Activated naive CD8-positive, alpha-beta T cell treated with anti-CD3 and anti-CD28 coated beads for 36 hours (primary cell): ENCODE data around the gene PHRF1. TPM values are rescaled to one million over a fixed set of nuclear protein-coding genes. Genes with fewer than 3 reads are reported as not detected.

Source experiments
- DNase-seq: peaks from one replicate; pipeline ENCODE4 v3.0.0; 2021
- H3K27ac Mint-ChIP-seq: one replicate; pipeline ENCODE4 v1.8.0; 2022; ENCODE audit warnings: mild to moderate bottlenecking, moderate library complexity, mixed read lengths
- H3K27me3 Mint-ChIP-seq: one replicate; pipeline ENCODE4 v1.8.0; 2022; ENCODE audit warnings: mild to moderate bottlenecking, mixed read lengths
- H3K36me3 Mint-ChIP-seq: one replicate; pipeline ENCODE4 v1.8.0; 2021; ENCODE audit warnings: mild to moderate bottlenecking, mixed read lengths
- H3K4me1 Mint-ChIP-seq: one replicate; pipeline ENCODE4 v1.8.0; 2021; ENCODE audit warnings: mixed read lengths
- H3K4me3 Mint-ChIP-seq: one replicate; pipeline ENCODE4 v1.8.0; 2022; ENCODE audit warnings: mild to moderate bottlenecking, moderate library complexity, mixed read lengths
- H3K9me3 Mint-ChIP-seq: one replicate; pipeline ENCODE4 v1.8.0; 2022; ENCODE audit warnings: mixed read lengths
- total RNA-seq, 2 experiments: library from RNA; stranded (reverse); gene quantifications; one replicate each; pipeline ENCODE4 v1.2.3, GENCODE V29; 2021

Gene PHRF1
- total RNA-seq, 2 experiments from 2014 or later, result 42.3 to 44.3 TPM

- Mint-ChIP-seq H3K4me3 (no peak overlapping the region), H3K27ac (no peak overlapping the region), H3K27me3 (no peaks in the 10 kb centered on the region), H3K4me1 (no peaks in the 10 kb centered on the region), H3K36me3 (no peaks in the 10 kb centered on the region), H3K9me3 (no peaks in the 10 kb centered on the region)
- no peak for DNase-seq
Measured at GRCh38 chr11:551131-551530, 25.1 kb upstream of the PHRF1 start.

- H3K27ac Mint-ChIP-seq, result no peak overlapping the region
- no peaks in the 10 kb centered on the region for H3K36me3 Mint-ChIP-seq
- H3K4me1 Mint-ChIP-seq, result no peaks in the 10 kb centered on the region
- DNase-seq, result no peak
- H3K9me3 Mint-ChIP-seq, result no peaks in the 10 kb centered on the region
- no peak overlapping the region for H3K4me3 Mint-ChIP-seq
- H3K27me3 Mint-ChIP-seq, result peaks cover 5% of the 10 kb centered on the region
Measured at GRCh38 chr11:551596-551995, 24.7 kb upstream of the PHRF1 start.

- Mint-ChIP-seq H3K36me3 (no peaks in the 10 kb centered on the region), H3K9me3 (no peaks in the 10 kb centered on the region), H3K27me3 (peaks cover 5% of the 10 kb centered on the region), H3K27ac (no peak overlapping the region), H3K4me1 (no peaks in the 10 kb centered on the region), H3K4me3 (no peak overlapping the region)
- no peak for DNase-seq
Measured at GRCh38 chr11:553083-553987, 22.9 kb upstream of the PHRF1 start.

- no peak for DNase-seq
- H3K9me3 Mint-ChIP-seq, result no peaks in the 10 kb centered on the region
- H3K4me1 Mint-ChIP-seq, result no peaks in the 10 kb centered on the region
- H3K4me3 Mint-ChIP-seq, result no peak overlapping the region
- H3K27ac Mint-ChIP-seq, result no peak overlapping the region
- no peaks in the 10 kb centered on the region for H3K36me3 Mint-ChIP-seq
- peaks cover 5% of the 10 kb centered on the region for H3K27me3 Mint-ChIP-seq
Measured at GRCh38 chr11:553988-554340, 22.3 kb upstream of the PHRF1 start.

GRCh38 chr11:554428-555226, 21.6 kb upstream of the PHRF1 start:
- no peak overlapping the region for H3K27ac Mint-ChIP-seq
- no peaks in the 10 kb centered on the region for H3K36me3 Mint-ChIP-seq
- H3K9me3 Mint-ChIP-seq, result no peaks in the 10 kb centered on the region
- H3K4me1 Mint-ChIP-seq, result no peaks in the 10 kb centered on the region
- H3K4me3 Mint-ChIP-seq, result no peak overlapping the region
- DNase-seq, result peak; percentile 80
- H3K27me3 Mint-ChIP-seq, result peaks cover 5% of the 10 kb centered on the region

- no peak overlapping the region for H3K27ac Mint-ChIP-seq
- peaks cover 5% of the 10 kb centered on the region for H3K27me3 Mint-ChIP-seq
- H3K36me3 Mint-ChIP-seq, result no peaks in the 10 kb centered on the region
- peaks cover 6% of the 10 kb centered on the region for H3K4me1 Mint-ChIP-seq
- H3K4me3 Mint-ChIP-seq, result no peak overlapping the region
- no peak for DNase-seq
- no peaks in the 10 kb centered on the region for H3K9me3 Mint-ChIP-seq
Measured at GRCh38 chr11:555227-555779, 21.0 kb upstream of the PHRF1 start.

- DNase-seq, result no peak
- Mint-ChIP-seq H3K4me3 (no peak overlapping the region), H3K4me1 (peaks cover 6% of the 10 kb centered on the region), H3K36me3 (no peaks in the 10 kb centered on the region), H3K27ac (no peak overlapping the region), H3K27me3 (peaks cover 5% of the 10 kb centered on the region), H3K9me3 (no peaks in the 10 kb centered on the region)
Measured at GRCh38 chr11:555780-556661, 20.2 kb upstream of the PHRF1 start.

- Mint-ChIP-seq H3K4me3 (no peak overlapping the region), H3K9me3 (no peaks in the 10 kb centered on the region), H3K4me1 (peaks cover 9% of the 10 kb centered on the region), H3K27me3 (peaks cover 5% of the 10 kb centered on the region), H3K27ac (no peak overlapping the region), H3K36me3 (no peaks in the 10 kb centered on the region)
- DNase-seq, result no peak
Measured at GRCh38 chr11:556662-557256, 19.5 kb upstream of the PHRF1 start.

GRCh38 chr11:557328-558132, 18.7 kb upstream of the PHRF1 start:
- Mint-ChIP-seq H3K27me3 (peaks cover 5% of the 10 kb centered on the region), H3K4me3 (no peak overlapping the region), H3K4me1 (peaks cover 9% of the 10 kb centered on the region), H3K36me3 (no peaks in the 10 kb centered on the region), H3K27ac (no peak overlapping the region), H3K9me3 (no peaks in the 10 kb centered on the region)
- no peak for DNase-seq

GRCh38 chr11:558503-558902, 17.8 kb upstream of the PHRF1 start:
- peaks cover 9% of the 10 kb centered on the region for H3K4me1 Mint-ChIP-seq
- no peak overlapping the region for H3K4me3 Mint-ChIP-seq
- peaks cover 5% of the 10 kb centered on the region for H3K27me3 Mint-ChIP-seq
- H3K36me3 Mint-ChIP-seq, result no peaks in the 10 kb centered on the region
- H3K27ac Mint-ChIP-seq, result no peak overlapping the region
- DNase-seq, result no peak
- H3K9me3 Mint-ChIP-seq, result no peaks in the 10 kb centered on the region

GRCh38 chr11:559020-559620, 17.1 kb upstream of the PHRF1 start:
- no peaks in the 10 kb centered on the region for H3K9me3 Mint-ChIP-seq
- no peak overlapping the region for H3K27ac Mint-ChIP-seq
- H3K4me3 Mint-ChIP-seq, result no peak overlapping the region
- no peaks in the 10 kb centered on the region for H3K36me3 Mint-ChIP-seq
- DNase-seq, result no peak
- H3K27me3 Mint-ChIP-seq, result peaks cover 5% of the 10 kb centered on the region
- H3K4me1 Mint-ChIP-seq, result peaks cover 9% of the 10 kb centered on the region

GRCh38 chr11:559712-560304, 16.5 kb upstream of the PHRF1 start:
- Mint-ChIP-seq H3K27ac (no peak overlapping the region), H3K4me3 (peak overlapping the region; percentile 60), H3K9me3 (no peaks in the 10 kb centered on the region), H3K36me3 (no peaks in the 10 kb centered on the region), H3K27me3 (peaks cover 5% of the 10 kb centered on the region), H3K4me1 (peaks cover 9% of the 10 kb centered on the region)
- DNase-seq, result no peak
